ENCODE results near the gene CCDC93. TPM values are rescaled to one million over a fixed set of nuclear protein-coding genes. Genes with fewer than 3 reads are reported as not detected.
"Not testable (repeated sequence)": the region's sequence is repeated elsewhere in the genome, so short reads cannot be mapped to it uniquely, and the experiment has no call there.

CCDC93 gene
- polyA plus RNA-seq, 3 donors, result 38.9 to 58.7 (median 54.9) TPM

DNA sequence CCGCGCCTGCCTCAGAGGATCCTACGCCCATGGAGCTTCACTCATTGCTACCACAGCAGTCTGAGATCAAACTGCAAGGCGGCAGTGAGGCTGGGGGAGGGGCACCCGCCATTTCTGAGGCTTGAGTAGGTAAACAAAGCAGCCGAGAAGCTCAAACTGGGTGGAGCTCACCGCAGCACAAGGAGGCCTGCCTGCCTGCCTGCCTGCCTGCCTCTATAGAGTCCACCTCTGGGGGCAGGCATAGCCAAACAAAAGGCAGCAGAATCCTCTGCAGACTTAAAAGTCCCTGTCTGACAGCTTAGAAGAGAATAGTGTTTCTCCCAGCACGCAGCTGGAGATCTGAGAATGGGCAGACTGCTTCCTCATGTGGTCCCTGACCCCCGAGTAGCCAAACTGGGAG lies 90.4 kb downstream of the CCDC93 start:
- DNase-seq, result not testable (repeated sequence)

GRCh38 chr2:117921520-117921919 lies 92.3 kb downstream of the CCDC93 start:
- no peak for DNase-seq

DNA sequence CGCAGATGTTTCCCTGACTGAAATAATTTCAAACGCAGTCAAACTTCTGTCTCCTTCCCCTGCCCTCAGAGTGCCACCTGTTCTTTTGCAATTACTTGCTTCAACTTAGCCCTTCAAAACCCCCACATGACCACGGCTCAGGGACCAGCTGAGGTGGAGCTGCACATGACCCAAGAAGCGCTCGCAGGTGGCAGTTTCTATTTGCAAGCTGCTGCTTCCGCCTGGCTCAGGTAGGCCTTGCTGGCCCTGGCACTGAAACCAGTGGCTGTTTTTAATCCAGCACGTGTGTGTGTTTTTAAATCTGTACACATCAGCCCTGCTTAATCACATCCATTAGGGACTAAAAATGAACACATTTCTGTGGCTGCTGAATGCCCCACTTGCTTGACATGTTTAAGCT lies 95.3 kb downstream of the CCDC93 start:
- DNase-seq, result no peak

- peak; percentile 2 for DNase-seq
Observed at GRCh38 chr2:117917223-117917917, 96.5 kb downstream of the CCDC93 start.

DNA sequence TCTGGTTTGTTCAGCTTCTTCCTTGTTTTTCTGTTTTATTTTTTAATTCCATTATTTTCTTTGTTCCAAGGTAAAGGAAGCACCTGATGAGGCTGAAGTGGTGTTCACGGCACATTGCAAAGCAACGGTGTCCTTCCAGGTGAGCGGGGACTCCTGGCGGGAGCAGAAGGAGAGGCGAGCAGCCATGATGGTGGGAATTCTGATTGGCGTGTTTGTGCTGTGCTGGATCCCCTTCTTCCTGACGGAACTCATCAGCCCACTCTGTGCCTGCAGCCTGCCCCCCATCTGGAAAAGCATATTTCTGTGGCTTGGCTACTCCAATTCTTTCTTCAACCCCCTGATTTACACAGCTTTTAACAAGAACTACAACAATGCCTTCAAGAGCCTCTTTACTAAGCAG lies 110.9 kb downstream of the CCDC93 start:
- DNase-seq, result no peak

- no peak for DNase-seq
Observed at GRCh38 chr2:117888897-117889296, 125.0 kb downstream of the CCDC93 start.

GRCh38 chr2:117885308-117885707 lies 128.6 kb downstream of the CCDC93 start:
- no peak for DNase-seq

- DNase-seq, result no peak
Observed at GRCh38 chr2:117879003-117879402, 134.9 kb downstream of the CCDC93 start.

GRCh38 chr2:117875786-117876185 lies 138.1 kb downstream of the CCDC93 start:
- DNase-seq, result no peak

Other genes starting within 250 kb of the CCDC93 start
- gene DDX18, start 199.4 kb downstream of the CCDC93 start, polyA plus RNA-seq (ENCODE audit: insufficient read length in 3 of 3), result 10 to 100 TPM; 82.2 to 83.9 (median 83.2) TPM
- gene INSIG2, start 74.4 kb upstream of the CCDC93 start, polyA plus RNA-seq (ENCODE audit: insufficient read length in 3 of 3), result 10 to 100 TPM; 26.7 to 41.8 (median 29.7) TPM